Testis (tissue), 3 donors: ENCODE data around the gene TBX10. TPM values are rescaled to one million over a fixed set of nuclear protein-coding genes. Genes with fewer than 3 reads are reported as not detected.

Source experiments
- DNase-seq: peaks from one replicate; pipeline ENCODE4 v3.0.0-alpha.2; 2019
- H3K27ac ChIP-seq, 2 donors: fragments of 200-600 bp; sonication (generic); one replicate each; pipeline ENCODE4 v1.5.1; 2019
- H3K27me3 ChIP-seq: fragments of 200-600 bp; sonication (generic); one replicate; pipeline ENCODE4 v1.5.1; 2019
- H3K36me3 ChIP-seq: fragments of 200-600 bp; sonication (generic); one replicate; pipeline ENCODE4 v1.5.1; 2017; ENCODE audit warnings: low read depth; ENCODE audit errors: missing control alignments
- H3K4me1 ChIP-seq: fragments of 200-600 bp; sonication (generic); one replicate; pipeline ENCODE4 v1.5.1; 2019
- H3K4me3 ChIP-seq, 2 donors: fragments of 200-600 bp; sonication (generic); one replicate each; pipeline ENCODE4 v1.5.1; 2017 to 2019
- H3K9me3 ChIP-seq: fragments of 200-600 bp; sonication (generic); one replicate; pipeline ENCODE4 v1.5.1; 2017
- CTCF ChIP-seq, 3 experiments: fragments of 450-650 bp in 2 of 3; fragments of 200-600 bp in 1 of 3; sonication (generic) in 1 of 3; IDR thresholded peaks; one replicate each; pipeline ENCODE4 v1.5.1; 2016 to 2019; ENCODE audit warnings: antibody characterized with exemption in 3 of 3, mild to moderate bottlenecking in 2 of 3, moderate library complexity in 1 of 3
- POLR2A ChIP-seq: fragments of 450-650 bp; IDR thresholded peaks from one replicate; pipeline ENCODE4 v1.6.1; 2017; ENCODE audit warnings: antibody characterized with exemption, mild to moderate bottlenecking, moderate library complexity
- WGBS, 2 donors: methylation state at CpG; one replicate each; pipeline ENCODE4 v1.1.5; 2018; 5-methylcytosine and 5-hydroxymethylcytosine counted together
- intact Hi-C: fragments of 100-400 bp; cut with DNase I; formaldehyde crosslinking; loops from one replicate; pipeline ENCODE4 v1.15.1; 2023; ENCODE audit warnings: low total_unique reads
- polyA plus RNA-seq: library from polyadenylated mRNA; stranded (reverse); fragments of 350-450 nt; fragmentation: Illumina TruSeq; extraction: RNeasy Lipid Tissue Mini Kit (QIAGEN cat#74804); gene quantifications from one replicate; pipeline ENCODE4 v1.2.3, GENCODE V29; 2014; ENCODE audit warnings: low read depth, low replicate concordance; ENCODE audit not compliant: insufficient read depth
- total RNA-seq, 2 donors: library from RNA; depleted of rRNA; stranded (reverse); fragments of >200 nt; gene quantifications; one replicate each; pipeline ENCODE4 v1.2.3, GENCODE V29; 2016

The TBX10 gene
- total and polyA plus RNA-seq, 3 donors from 2014 or later, result 0.50 TPM; not detected in 2

GRCh38 chr11:67630943-67631331 lies 8.6 kb downstream of the TBX10 start:
- Histone ChIP-seq H3K9me3 (no peaks in the 10 kb centered on the region), H3K27me3 (no peaks in the 10 kb centered on the region), H3K4me1 (peaks cover 5% of the 10 kb centered on the region), H3K27ac (peak overlapping the region; percentile 91 to 94), H3K36me3 (no peaks in the 10 kb centered on the region), H3K4me3 (peak overlapping the region; percentile 70 to 72)
- no peak for TF ChIP-seq CTCF (IDR thresholded peaks at IDR 0.05)
- TF ChIP-seq POLR2A, result no peak
- WGBS, 2 donors, result 37 to 43% methylated on average over 14 to 16 of the region's 16 CpGs
- intact Hi-C loops, result no loop called here
- no peak for DNase-seq

- peak; percentile 21 for TF ChIP-seq POLR2A
- TF ChIP-seq CTCF (IDR thresholded peaks at IDR 0.05), result peak; percentile 38 to 83 (median 54)
- no peaks in the 10 kb centered on the region for H3K27me3 ChIP-seq
- H3K4me1 ChIP-seq, result peaks cover 5% of the 10 kb centered on the region
- no peaks in the 10 kb centered on the region for H3K36me3 ChIP-seq
- WGBS, 2 donors, result 0 to 1% methylated on average over 29 to 51 of the region's 70 CpGs
- peak overlapping the region; percentile 70 to 72 for H3K4me3 ChIP-seq
- H3K27ac ChIP-seq, result peak overlapping the region; percentile 91 to 94
- peak; percentile 99 for DNase-seq
- H3K9me3 ChIP-seq, result no peaks in the 10 kb centered on the region
- intact Hi-C loops, result no loop called here
These were observed 9.2 kb downstream of the TBX10 start for GRCh38 chr11:67630228-67630942.

- intact Hi-C loops, result no loop called here
- peak; percentile 82 for DNase-seq
- WGBS, 2 donors, result 1% methylated on average over 60 of the region's 102 CpGs; no CpG with 5 or more reads in 1 of the 2 donors
These were observed 10.0 kb downstream of the TBX10 start, which contains the start of gene NUDT8 for GRCh38 chr11:67629386-67630227. Gene NUDT8, minus strand, starts transcription at chr11:67629937. Its CDS starts 26 bp downstream, at chr11:67629911.

GRCh38 chr11:67628710-67629385 lies 10.7 kb downstream of the TBX10 start:
- no peaks in the 10 kb centered on the region for H3K9me3 ChIP-seq
- no peaks in the 10 kb centered on the region for H3K36me3 ChIP-seq
- no peak for DNase-seq
- peak overlapping the region; percentile 70 to 72 for H3K4me3 ChIP-seq
- no peaks in the 10 kb centered on the region for H3K27me3 ChIP-seq
- intact Hi-C loops, result no loop called here
- H3K4me1 ChIP-seq, result peaks cover 5% of the 10 kb centered on the region
- WGBS, 2 donors, result 59 to 65% methylated on average over 5 to 25 of the region's 25 CpGs
- peak overlapping the region in 1 of 2 donors; percentile 94 for H3K27ac ChIP-seq
- TF ChIP-seq POLR2A (no peak), CTCF (IDR thresholded peaks at IDR 0.05) (no peak)

More at GRCh38 chr11:67629386-67630227, 10.0 kb downstream of the TBX10 start, which contains the start of gene NUDT8:
- peak within 1 kb of the TSS; percentile 91 to 94 for H3K27ac ChIP-seq
- H3K9me3 ChIP-seq, result no peaks in the 10 kb centered on the region
- H3K4me3 ChIP-seq, result peak within 1 kb of the TSS; percentile 70 to 72
- H3K4me1 ChIP-seq, result peaks cover 5% of the 10 kb centered on the region
- TF ChIP-seq CTCF (IDR thresholded peaks at IDR 0.05), result peak; percentile 64 to 86 (median 69)
- no peak for TF ChIP-seq POLR2A
- no peaks in the 10 kb centered on the region for H3K27me3 ChIP-seq
- no peaks in the 10 kb centered on the region for H3K36me3 ChIP-seq
